Upper lobe of right lung (tissue), 1 donor: ENCODE data around the gene KIF16B. TPM values are rescaled to one million over a fixed set of nuclear protein-coding genes. Genes with fewer than 3 reads are reported as not detected.

Experiments used
- ATAC-seq: fragments of 200-7000 bp; cut with Tn5 transposase; one replicate; pipeline ENCODE4 v1.9.1; 2020; ENCODE audit warnings: mild to moderate bottlenecking, moderate library complexity
- DNase-seq: peaks from one replicate; pipeline ENCODE4 v3.0.0-alpha.2; 2020
- H3K27ac ChIP-seq: fragments of 200-600 bp; one replicate; pipeline ENCODE4 v1.8.0; 2022
- H3K27me3 ChIP-seq: fragments of 200-600 bp; one replicate; pipeline ENCODE4 v1.8.0; 2022; ENCODE audit warnings: mild to moderate bottlenecking
- H3K36me3 ChIP-seq: fragments of 200-600 bp; one replicate; pipeline ENCODE4 v1.8.0; 2022
- H3K4me1 ChIP-seq: fragments of 200-600 bp; one replicate; pipeline ENCODE4 v1.8.0; 2022
- H3K4me3 ChIP-seq: fragments of 200-600 bp; one replicate; pipeline ENCODE4 v1.8.0; 2022; ENCODE audit warnings: mild to moderate bottlenecking
- H3K9me3 ChIP-seq: fragments of 200-600 bp; one replicate; pipeline ENCODE4 v1.8.0; 2022
- intact Hi-C: fragments of 100-400 bp; cut with DNase I; formaldehyde crosslinking; loops from one replicate; pipeline ENCODE4 v1.11.0; 2022
- total RNA-seq: library from RNA; stranded (reverse); fragmentation: NEBNext Ultra II Directional; extraction: Animal tissue kit (Norgen Biotek cat#: 25700); gene quantifications from one replicate; pipeline ENCODE4 v1.2.1, GENCODE V29; 2021
- TF ChIP-seq, protein P1 (sequence below): fragments of 200-600 bp; IDR thresholded peaks from one replicate; pipeline ENCODE4 v1.8.0; 2022; ENCODE audit warnings: antibody characterized with exemption
- donor health status: DM: no; HTN: yes; CAD: no; lungs with severe emphysema.

KIF16B gene
- total RNA-seq, 1 donor from 2014 or later = 21.6 TPM

DNA sequence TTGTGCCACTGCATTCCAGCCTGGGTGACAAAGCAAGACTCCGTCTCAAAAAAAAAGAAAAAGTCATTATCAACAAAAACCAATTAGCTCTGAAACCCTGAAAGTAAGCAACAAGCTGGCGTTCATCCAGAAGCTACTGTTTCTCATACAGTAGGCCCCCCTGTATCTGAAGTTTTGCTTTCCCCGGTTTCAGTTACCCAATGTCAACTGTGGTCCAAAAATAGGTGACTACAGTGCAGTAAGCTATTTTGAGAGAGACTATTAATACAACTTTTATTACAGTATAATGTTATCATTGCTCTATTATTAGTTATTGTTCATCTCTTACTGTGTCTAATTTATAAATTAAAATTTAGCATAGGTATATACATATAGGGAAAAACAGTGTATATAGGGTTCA, 135.1 kb downstream of the KIF16B start:
- TF ChIP-seq, protein P1, sequence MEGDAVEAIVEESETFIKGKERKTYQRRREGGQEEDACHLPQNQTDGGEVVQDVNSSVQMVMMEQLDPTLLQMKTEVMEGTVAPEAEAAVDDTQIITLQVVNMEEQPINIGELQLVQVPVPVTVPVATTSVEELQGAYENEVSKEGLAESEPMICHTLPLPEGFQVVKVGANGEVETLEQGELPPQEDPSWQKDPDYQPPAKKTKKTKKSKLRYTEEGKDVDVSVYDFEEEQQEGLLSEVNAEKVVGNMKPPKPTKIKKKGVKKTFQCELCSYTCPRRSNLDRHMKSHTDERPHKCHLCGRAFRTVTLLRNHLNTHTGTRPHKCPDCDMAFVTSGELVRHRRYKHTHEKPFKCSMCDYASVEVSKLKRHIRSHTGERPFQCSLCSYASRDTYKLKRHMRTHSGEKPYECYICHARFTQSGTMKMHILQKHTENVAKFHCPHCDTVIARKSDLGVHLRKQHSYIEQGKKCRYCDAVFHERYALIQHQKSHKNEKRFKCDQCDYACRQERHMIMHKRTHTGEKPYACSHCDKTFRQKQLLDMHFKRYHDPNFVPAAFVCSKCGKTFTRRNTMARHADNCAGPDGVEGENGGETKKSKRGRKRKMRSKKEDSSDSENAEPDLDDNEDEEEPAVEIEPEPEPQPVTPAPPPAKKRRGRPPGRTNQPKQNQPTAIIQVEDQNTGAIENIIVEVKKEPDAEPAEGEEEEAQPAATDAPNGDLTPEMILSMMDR = no peak
- Histone ChIP-seq H3K27me3 (no peaks in the 10 kb centered on the region), H3K4me1 (no peaks in the 10 kb centered on the region), H3K9me3 (no peaks in the 10 kb centered on the region), H3K36me3 (no peaks in the 10 kb centered on the region), H3K4me3 (no peak overlapping the region), H3K27ac (no peak overlapping the region)
- DNase-seq (no peak), ATAC-seq (no peak)
- intact Hi-C loops = no loop called here

DNA sequence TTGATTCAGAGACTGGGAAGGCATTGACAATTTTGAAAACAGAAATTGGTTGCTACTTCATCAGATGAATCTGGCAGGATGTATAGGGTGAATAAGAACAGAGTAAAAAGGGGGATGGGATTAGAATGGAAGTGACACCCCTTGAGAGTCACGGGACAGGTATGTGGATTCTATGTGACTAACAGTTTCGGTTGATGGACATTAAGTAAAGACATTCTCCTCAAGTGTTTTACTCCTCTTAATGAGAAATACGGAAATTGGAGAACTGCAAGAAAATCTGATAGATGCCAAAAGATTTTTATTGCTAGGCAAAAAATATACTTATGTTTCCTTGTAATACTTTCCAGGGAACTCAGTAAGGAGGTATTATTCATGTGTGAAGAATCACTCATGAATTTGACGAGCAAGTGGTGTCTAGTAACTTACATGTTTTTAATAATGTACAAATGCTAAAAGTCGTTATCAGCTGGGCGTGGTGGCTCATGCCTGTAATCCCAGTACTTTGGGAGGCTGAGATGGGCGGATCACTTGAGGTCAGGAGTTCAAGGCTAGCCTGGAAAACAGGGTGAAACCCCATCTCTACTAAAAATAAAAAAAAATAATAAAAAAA, 135.8 kb downstream of the KIF16B start:
- no peak overlapping the region for H3K27ac ChIP-seq
- DNase-seq = no peak
- no peaks in the 10 kb centered on the region for H3K27me3 ChIP-seq
- ATAC-seq = no peak
- H3K36me3 ChIP-seq = no peaks in the 10 kb centered on the region
- no peak overlapping the region for H3K4me3 ChIP-seq
- intact Hi-C loops = no loop called here
- TF ChIP-seq, protein P1 = no peak
- H3K9me3 ChIP-seq = no peaks in the 10 kb centered on the region
- no peaks in the 10 kb centered on the region for H3K4me1 ChIP-seq

DNA sequence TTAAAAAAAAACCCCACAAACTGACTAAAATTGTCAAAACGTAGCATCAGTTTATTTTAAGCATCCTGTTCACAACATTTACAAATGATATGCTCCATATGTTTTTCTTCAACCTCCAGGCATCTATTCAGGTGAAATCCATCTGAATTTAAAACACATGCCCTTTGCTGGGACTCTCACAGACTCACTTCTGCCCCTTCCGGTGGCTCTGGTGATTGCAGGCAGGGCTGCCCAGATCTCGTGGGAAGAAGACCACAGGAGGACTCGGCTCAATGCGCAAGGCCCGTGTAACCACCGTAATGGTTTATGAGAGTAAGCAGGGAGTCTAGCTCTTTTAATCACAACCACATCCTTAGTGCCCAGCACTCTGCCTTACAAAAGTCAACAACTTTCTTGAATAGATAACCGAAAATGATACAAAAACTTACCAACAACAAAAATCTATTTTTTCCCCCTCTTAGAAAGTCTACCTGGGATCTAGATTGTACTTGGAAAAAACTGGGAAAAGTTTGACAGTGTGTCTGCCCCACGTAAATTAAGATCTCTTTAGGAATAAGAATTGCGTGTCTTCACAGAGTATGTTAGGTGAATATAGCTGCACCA, 139.1 kb downstream of the KIF16B start:
- DNase-seq (peak; percentile 59), ATAC-seq (peak; percentile 71)
- Histone ChIP-seq H3K27ac (no peak overlapping the region), H3K9me3 (no peaks in the 10 kb centered on the region), H3K36me3 (peaks cover 5% of the 10 kb centered on the region), H3K4me3 (no peak overlapping the region), H3K27me3 (no peaks in the 10 kb centered on the region), H3K4me1 (no peaks in the 10 kb centered on the region)
- TF ChIP-seq, protein P1 = peak; percentile 69
- intact Hi-C loops = no loop called here

DNA sequence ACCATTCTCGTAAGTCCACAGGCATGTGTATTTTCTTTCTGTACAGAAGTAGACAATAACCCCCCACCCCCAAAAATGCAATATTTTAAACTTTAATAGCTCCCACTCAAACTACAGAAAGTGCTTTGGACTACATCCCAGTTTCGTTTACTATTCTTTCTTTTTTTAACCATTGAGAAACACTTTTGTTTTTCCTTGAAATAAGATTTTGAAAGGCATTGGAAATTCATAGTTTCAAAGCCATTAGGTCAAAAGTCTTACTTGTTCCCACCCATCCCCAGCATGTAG, 140.0 kb downstream of the KIF16B start:
- H3K4me3 ChIP-seq = no peak overlapping the region
- H3K27me3 ChIP-seq = no peaks in the 10 kb centered on the region
- H3K9me3 ChIP-seq = no peaks in the 10 kb centered on the region
- no peaks in the 10 kb centered on the region for H3K4me1 ChIP-seq
- ATAC-seq (no peak), DNase-seq (no peak)
- TF ChIP-seq, protein P1 = no peak
- no peak overlapping the region for H3K27ac ChIP-seq
- intact Hi-C loops = no loop called here
- peaks cover 14% of the 10 kb centered on the region for H3K36me3 ChIP-seq

GRCh38 chr20:16432466-16433292, 140.6 kb downstream of the KIF16B start:
- Histone ChIP-seq H3K36me3 (peaks cover 17% of the 10 kb centered on the region), H3K4me3 (no peak overlapping the region), H3K4me1 (no peaks in the 10 kb centered on the region), H3K27me3 (no peaks in the 10 kb centered on the region), H3K27ac (no peak overlapping the region), H3K9me3 (no peaks in the 10 kb centered on the region)
- intact Hi-C loops = no loop called here
- DNase-seq (no peak), ATAC-seq (no peak)
- TF ChIP-seq, protein P1 = no peak
